Type B pancreatic cell (in vitro differentiated cells): Measurements from ENCODE around the gene CCNL2. TPM values are rescaled to one million over a fixed set of nuclear protein-coding genes. Genes with fewer than 3 reads are reported as not detected.

ENCODE experiments used
- DNase-seq: peaks from one replicate; pipeline ENCODE4 v3.0.0; 2021; ENCODE audit warnings: mixed read lengths; ENCODE audit not compliant: unreplicated experiment; ENCODE audit errors: extremely low spot score
- H3K27ac Mint-ChIP-seq: 2 replicates; pipeline ENCODE4 v1.8.0; 2021; ENCODE audit warnings: mild to moderate bottlenecking, mixed read lengths
- H3K27me3 Mint-ChIP-seq: 2 replicates; pipeline ENCODE4 v1.8.0; 2021; ENCODE audit warnings: mixed read lengths
- H3K36me3 Mint-ChIP-seq: 2 replicates; pipeline ENCODE4 v1.8.0; 2021; ENCODE audit warnings: mixed read lengths
- H3K4me1 Mint-ChIP-seq: one replicate; pipeline ENCODE4 v1.8.0; 2021; ENCODE audit warnings: mixed read lengths; ENCODE audit not compliant: unreplicated experiment
- H3K4me3 Mint-ChIP-seq: 2 replicates; pipeline ENCODE4 v1.8.0; 2021; ENCODE audit warnings: mild to moderate bottlenecking, mixed read lengths
- H3K9me3 Mint-ChIP-seq: 2 replicates; pipeline ENCODE4 v1.8.0; 2021; ENCODE audit warnings: mixed read lengths
- CTCF ChIP-seq: fragments of 200-600 bp; sonication (generic); conservative IDR thresholded peaks from 2 replicates; pipeline ENCODE4 v1.5.0; 2021; ENCODE audit warnings: antibody characterized with exemption, mild to moderate bottlenecking
- total RNA-seq: library from RNA; stranded (reverse); gene quantifications from 2 replicates; pipeline ENCODE4 v1.2.1, GENCODE V29; 2021; ENCODE audit warnings: low replicate concordance

The CCNL2 gene
- total RNA-seq, 1 donor from 2014 or later = 298 TPM

- peaks cover 11% of the 10 kb centered on the region for H3K4me1 Mint-ChIP-seq
- H3K27ac Mint-ChIP-seq = no peak overlapping the region
- no peak overlapping the region for H3K4me3 Mint-ChIP-seq
- H3K27me3 Mint-ChIP-seq = no peaks in the 10 kb centered on the region
- peaks cover 10% of the 10 kb centered on the region for H3K36me3 Mint-ChIP-seq
- no peaks in the 10 kb centered on the region for H3K9me3 Mint-ChIP-seq
- DNase-seq = no peak
- TF ChIP-seq CTCF = no peak
Observed at GRCh38 chr1:1345384-1345783, 53.8 kb downstream of the CCNL2 start.

GRCh38 chr1:1344655-1345361, 54.3 kb downstream of the CCNL2 start:
- Mint-ChIP-seq H3K9me3 (no peaks in the 10 kb centered on the region), H3K27me3 (no peaks in the 10 kb centered on the region)

GRCh38 chr1:1343811-1344421, 55.2 kb downstream of the CCNL2 start:
- DNase-seq = no peak
- no peak overlapping the region for H3K4me3 Mint-ChIP-seq
- no peak for TF ChIP-seq CTCF
- H3K27me3 Mint-ChIP-seq = no peaks in the 10 kb centered on the region
- no peaks in the 10 kb centered on the region for H3K9me3 Mint-ChIP-seq
- no peak overlapping the region for H3K27ac Mint-ChIP-seq
- H3K4me1 Mint-ChIP-seq = peaks cover 11% of the 10 kb centered on the region
- H3K36me3 Mint-ChIP-seq = peaks cover 10% of the 10 kb centered on the region

More at GRCh38 chr1:1344655-1345361, 54.3 kb downstream of the CCNL2 start:
- peak; percentile 70 for TF ChIP-seq CTCF
- no peak overlapping the region for H3K4me3 Mint-ChIP-seq
- H3K4me1 Mint-ChIP-seq = peaks cover 11% of the 10 kb centered on the region
- DNase-seq = no peak
- peak overlapping the region; percentile 48 for H3K27ac Mint-ChIP-seq
- H3K36me3 Mint-ChIP-seq = peaks cover 10% of the 10 kb centered on the region

- Mint-ChIP-seq H3K27me3 (no peaks in the 10 kb centered on the region), H3K9me3 (no peaks in the 10 kb centered on the region), H3K36me3 (peaks cover 10% of the 10 kb centered on the region), H3K4me1 (peaks cover 11% of the 10 kb centered on the region), H3K27ac (no peak overlapping the region), H3K4me3 (no peak overlapping the region)
- no peak for DNase-seq
- no peak for TF ChIP-seq CTCF
Observed at GRCh38 chr1:1342584-1343115, 56.5 kb downstream of the CCNL2 start.

GRCh38 chr1:1342061-1342562, 57.0 kb downstream of the CCNL2 start:
- H3K27me3 Mint-ChIP-seq = no peaks in the 10 kb centered on the region
- no peak overlapping the region for H3K27ac Mint-ChIP-seq
- H3K4me1 Mint-ChIP-seq = peaks cover 6% of the 10 kb centered on the region
- H3K9me3 Mint-ChIP-seq = no peaks in the 10 kb centered on the region
- H3K36me3 Mint-ChIP-seq = peaks cover 10% of the 10 kb centered on the region
- no peak for DNase-seq
- TF ChIP-seq CTCF = no peak
- no peak overlapping the region for H3K4me3 Mint-ChIP-seq
